Upper lobe of right lung (tissue), 1 donor: Measurements from ENCODE around the gene GSTO1. TPM values are rescaled to one million over a fixed set of nuclear protein-coding genes. Genes with fewer than 3 reads are reported as not detected.

Experiments used
- ATAC-seq: fragments of 200-7000 bp; cut with Tn5 transposase; one replicate; pipeline ENCODE4 v1.9.1; 2020; ENCODE audit warnings: mild to moderate bottlenecking, moderate library complexity
- DNase-seq: peaks from one replicate; pipeline ENCODE4 v3.0.0-alpha.2; 2020
- H3K27ac ChIP-seq: fragments of 200-600 bp; one replicate; pipeline ENCODE4 v1.8.0; 2022
- H3K27me3 ChIP-seq: fragments of 200-600 bp; one replicate; pipeline ENCODE4 v1.8.0; 2022; ENCODE audit warnings: mild to moderate bottlenecking
- H3K36me3 ChIP-seq: fragments of 200-600 bp; one replicate; pipeline ENCODE4 v1.8.0; 2022
- H3K4me1 ChIP-seq: fragments of 200-600 bp; one replicate; pipeline ENCODE4 v1.8.0; 2022
- H3K4me3 ChIP-seq: fragments of 200-600 bp; one replicate; pipeline ENCODE4 v1.8.0; 2022; ENCODE audit warnings: mild to moderate bottlenecking
- H3K9me3 ChIP-seq: fragments of 200-600 bp; one replicate; pipeline ENCODE4 v1.8.0; 2022
- CTCF ChIP-seq: fragments of 200-600 bp; IDR thresholded peaks from one replicate; pipeline ENCODE4 v1.8.0; 2022; ENCODE audit warnings: antibody characterized with exemption
- intact Hi-C: fragments of 100-400 bp; cut with DNase I; formaldehyde crosslinking; loops from one replicate; pipeline ENCODE4 v1.11.0; 2022
- total RNA-seq: library from RNA; stranded (reverse); fragmentation: NEBNext Ultra II Directional; extraction: Animal tissue kit (Norgen Biotek cat#: 25700); gene quantifications from one replicate; pipeline ENCODE4 v1.2.1, GENCODE V29; 2021
- donor health status: DM: no; HTN: yes; CAD: no; lungs with severe emphysema.

Gene GSTO1
- total RNA-seq, 1 donor from 2014 or later = 110 TPM

DNA sequence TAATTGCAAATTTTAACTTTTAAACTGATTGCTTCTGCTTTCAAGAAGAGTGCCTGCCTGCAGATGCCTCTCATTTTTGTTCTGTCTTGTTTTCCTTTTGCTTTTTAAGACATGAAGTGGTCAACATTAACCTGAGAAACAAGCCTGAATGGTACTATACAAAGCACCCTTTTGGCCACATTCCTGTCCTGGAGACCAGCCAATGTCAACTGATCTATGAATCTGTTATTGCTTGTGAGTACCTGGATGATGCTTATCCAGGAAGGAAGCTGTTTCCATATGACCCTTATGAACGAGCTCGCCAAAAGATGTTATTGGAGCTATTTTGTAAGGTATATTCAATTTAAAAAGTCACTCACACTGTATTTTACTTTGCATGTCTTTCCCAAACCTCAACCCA is 23.1 kb downstream of the GSTO1 start:
- intact Hi-C loops = no loop called here
- Histone ChIP-seq H3K9me3 (no peaks in the 10 kb centered on the region), H3K36me3 (no peaks in the 10 kb centered on the region), H3K27me3 (no peaks in the 10 kb centered on the region), H3K4me1 (no peaks in the 10 kb centered on the region), H3K27ac (no peak overlapping the region), H3K4me3 (no peak overlapping the region)
- no peak for TF ChIP-seq CTCF
- no peak for DNase-seq
- ATAC-seq = no peak

GRCh38 chr10:104279550-104280259 is 25.0 kb downstream of the GSTO1 start:
- Histone ChIP-seq H3K27me3 (no peaks in the 10 kb centered on the region), H3K4me1 (no peaks in the 10 kb centered on the region), H3K27ac (no peak overlapping the region), H3K9me3 (no peaks in the 10 kb centered on the region), H3K4me3 (no peak overlapping the region), H3K36me3 (no peaks in the 10 kb centered on the region)
- TF ChIP-seq CTCF = no peak
- ATAC-seq (no peak), DNase-seq (no peak)
- intact Hi-C loops = no loop called here

GRCh38 chr10:104281694-104282093 is 27.0 kb downstream of the GSTO1 start:
- intact Hi-C loops = no loop called here
- DNase-seq = no peak
- H3K27ac ChIP-seq = no peak overlapping the region
- H3K9me3 ChIP-seq = no peaks in the 10 kb centered on the region
- no peak for ATAC-seq
- no peak for TF ChIP-seq CTCF
- H3K4me1 ChIP-seq = no peaks in the 10 kb centered on the region
- H3K36me3 ChIP-seq = no peaks in the 10 kb centered on the region
- H3K27me3 ChIP-seq = no peaks in the 10 kb centered on the region
- no peak overlapping the region for H3K4me3 ChIP-seq

DNA sequence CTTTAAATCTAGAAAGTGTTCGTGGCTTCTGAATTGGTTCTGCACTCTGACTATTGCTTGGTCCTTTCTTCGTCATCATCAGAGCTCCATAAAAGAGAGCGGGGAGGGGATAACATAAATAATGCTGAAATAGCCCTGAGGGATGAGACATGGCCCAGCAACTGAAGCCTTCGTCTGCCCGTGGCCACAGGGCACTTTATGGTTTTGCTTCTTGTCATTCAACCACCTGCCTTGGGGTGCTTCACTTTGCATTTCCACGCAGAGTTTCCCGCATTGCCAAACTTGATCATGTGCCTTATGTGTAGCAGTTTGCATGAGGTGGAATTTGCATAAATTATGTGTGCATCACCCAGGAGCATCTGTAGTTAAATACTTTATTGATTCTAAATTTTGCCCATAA is 30.2 kb downstream of the GSTO1 start:
- DNase-seq (no peak), ATAC-seq (no peak)
- H3K36me3 ChIP-seq = no peaks in the 10 kb centered on the region
- H3K27ac ChIP-seq = no peak overlapping the region
- intact Hi-C loops = no loop called here
- no peaks in the 10 kb centered on the region for H3K9me3 ChIP-seq
- no peaks in the 10 kb centered on the region for H3K4me1 ChIP-seq
- H3K27me3 ChIP-seq = no peaks in the 10 kb centered on the region
- no peak overlapping the region for H3K4me3 ChIP-seq
- TF ChIP-seq CTCF = no peak

DNA sequence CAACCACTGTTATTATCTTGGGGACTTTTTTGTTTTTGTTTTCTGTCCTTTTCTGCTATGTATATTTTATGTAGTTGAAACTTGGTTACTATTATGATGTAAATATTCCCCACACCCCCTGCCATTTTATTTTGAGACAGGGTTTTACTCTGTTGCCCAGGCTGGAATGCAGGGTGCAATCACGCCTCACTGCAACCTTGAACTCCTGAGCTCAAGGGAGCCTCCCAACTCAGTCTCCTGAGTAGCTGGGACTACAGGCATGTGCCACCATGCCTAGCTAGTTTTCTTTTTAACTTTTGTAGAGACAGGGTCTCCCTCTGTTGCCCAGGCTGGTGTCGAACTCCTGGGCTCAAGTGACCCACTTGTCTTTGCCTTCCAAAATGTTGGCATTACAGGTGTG is 32.2 kb downstream of the GSTO1 start:
- ATAC-seq (no peak), DNase-seq (no peak)
- intact Hi-C loops = no loop called here
- Histone ChIP-seq H3K4me3 (no peak overlapping the region), H3K27me3 (no peaks in the 10 kb centered on the region), H3K9me3 (no peaks in the 10 kb centered on the region), H3K36me3 (no peaks in the 10 kb centered on the region), H3K4me1 (peaks cover 3% of the 10 kb centered on the region), H3K27ac (no peak overlapping the region)
- TF ChIP-seq CTCF = no peak

DNA sequence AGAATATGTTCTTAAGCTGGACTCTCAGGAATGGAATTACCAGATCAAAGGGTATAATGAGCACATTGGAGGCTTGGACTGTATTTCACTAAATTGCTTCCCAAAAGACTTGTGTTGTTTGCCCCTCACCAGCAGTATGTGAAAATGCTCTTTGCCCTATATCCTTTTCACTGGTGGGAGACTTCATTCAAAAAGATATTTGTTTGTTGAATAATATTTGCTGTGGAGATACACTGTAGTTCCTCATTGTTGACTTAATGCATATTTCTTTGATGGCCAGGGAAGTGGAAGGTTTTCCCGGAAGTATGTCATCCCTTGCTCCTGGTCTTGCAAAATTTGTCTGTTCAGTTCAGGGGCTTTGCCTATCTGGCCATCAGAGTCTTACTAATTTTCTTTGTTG is 33.7 kb downstream of the GSTO1 start:
- DNase-seq (no peak), ATAC-seq (no peak)
- Histone ChIP-seq H3K27ac (no peak overlapping the region), H3K4me3 (no peak overlapping the region), H3K9me3 (no peaks in the 10 kb centered on the region), H3K4me1 (peaks cover 3% of the 10 kb centered on the region), H3K27me3 (no peaks in the 10 kb centered on the region), H3K36me3 (no peaks in the 10 kb centered on the region)
- intact Hi-C loops = no loop called here
- no peak for TF ChIP-seq CTCF
